ENCODE data around the gene CPLX4. TPM values are rescaled to one million over a fixed set of nuclear protein-coding genes. Genes with fewer than 3 reads are reported as not detected.
A peak's percentile ranks its signal among the peaks of the same experiment; 100 is the strongest.

Gene CPLX4
- total RNA-seq, 4 donors from 2014 or later: not detected

DNA sequence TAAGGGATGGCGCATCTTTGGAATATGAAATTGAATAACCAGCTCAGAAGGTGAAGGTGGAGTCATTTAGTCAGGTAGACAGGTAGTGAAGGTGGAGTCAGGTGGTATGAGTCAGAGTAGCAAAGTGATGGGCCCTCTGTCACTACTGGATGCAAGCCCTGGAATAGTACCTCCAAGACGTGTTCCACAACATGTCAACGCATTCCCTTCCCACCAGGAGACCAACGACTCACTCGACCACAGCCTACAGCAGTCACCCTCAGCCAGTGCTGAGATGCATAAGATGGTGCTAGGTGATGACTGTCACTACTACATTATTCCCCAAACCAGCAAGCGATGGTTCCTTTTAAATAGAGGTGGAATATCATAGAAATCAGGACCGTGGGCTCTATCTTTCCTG, 6.8 kb downstream of the CPLX4 start:
- Histone ChIP-seq H3K9me3 (no peaks in the 10 kb centered on the region), H3K27ac (no peak overlapping the region), H3K27me3 (no peaks in the 10 kb centered on the region), H3K4me1 (peaks cover 0 to 7% of the 10 kb centered on the region in 2 donors), H3K36me3 (no peaks in the 10 kb centered on the region), H3K4me3 (replicated peaks in 1 of 3) (no peak overlapping the region)
- TF ChIP-seq CTCF (IDR thresholded peaks at IDR 0.05): no peak
- intact Hi-C loops (cut with DNase I): no loop called here
- 92 to 93% methylated on average over 7 of the region's 7 CpGs for WGBS, 2 donors
- DNase-seq: no peak

DNA sequence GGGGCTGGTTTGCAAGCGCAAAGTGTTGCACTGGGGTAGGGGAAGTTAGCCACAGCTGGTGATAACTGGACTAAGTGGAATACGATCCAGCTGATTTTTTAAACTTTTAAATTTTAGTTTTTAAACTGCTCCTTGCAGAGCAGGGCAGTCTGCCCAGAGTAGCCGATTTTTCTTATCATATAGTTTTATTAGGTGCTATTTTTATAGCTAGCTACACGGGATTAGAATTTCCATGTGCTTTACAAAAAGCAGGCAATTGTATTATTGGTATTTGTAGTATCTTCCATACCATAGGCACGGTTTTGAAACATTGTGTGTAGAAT, 9.6 kb downstream of the CPLX4 start:
- TF ChIP-seq CTCF (IDR thresholded peaks at IDR 0.05): no peak
- TF ChIP-seq POLR2A (IDR thresholded peaks at IDR 0.05): no peak
- Histone ChIP-seq H3K9me3 (no peaks in the 10 kb centered on the region), H3K27me3 (no peaks in the 10 kb centered on the region), H3K4me3 (replicated peaks in 1 of 3) (no peak overlapping the region), H3K36me3 (no peaks in the 10 kb centered on the region), H3K4me1 (peaks cover 0 to 7% of the 10 kb centered on the region in 2 donors), H3K27ac (no peak overlapping the region)
- no peak for DNase-seq
- WGBS, 2 donors: 30 to 31% methylated on average over 5 of the region's 5 CpGs
- intact Hi-C loops (cut with DNase I): loop anchor here (5.0 kb wide), 1 partner anchor 88 kb away; no protein-coding TSS in a partner anchor

DNA sequence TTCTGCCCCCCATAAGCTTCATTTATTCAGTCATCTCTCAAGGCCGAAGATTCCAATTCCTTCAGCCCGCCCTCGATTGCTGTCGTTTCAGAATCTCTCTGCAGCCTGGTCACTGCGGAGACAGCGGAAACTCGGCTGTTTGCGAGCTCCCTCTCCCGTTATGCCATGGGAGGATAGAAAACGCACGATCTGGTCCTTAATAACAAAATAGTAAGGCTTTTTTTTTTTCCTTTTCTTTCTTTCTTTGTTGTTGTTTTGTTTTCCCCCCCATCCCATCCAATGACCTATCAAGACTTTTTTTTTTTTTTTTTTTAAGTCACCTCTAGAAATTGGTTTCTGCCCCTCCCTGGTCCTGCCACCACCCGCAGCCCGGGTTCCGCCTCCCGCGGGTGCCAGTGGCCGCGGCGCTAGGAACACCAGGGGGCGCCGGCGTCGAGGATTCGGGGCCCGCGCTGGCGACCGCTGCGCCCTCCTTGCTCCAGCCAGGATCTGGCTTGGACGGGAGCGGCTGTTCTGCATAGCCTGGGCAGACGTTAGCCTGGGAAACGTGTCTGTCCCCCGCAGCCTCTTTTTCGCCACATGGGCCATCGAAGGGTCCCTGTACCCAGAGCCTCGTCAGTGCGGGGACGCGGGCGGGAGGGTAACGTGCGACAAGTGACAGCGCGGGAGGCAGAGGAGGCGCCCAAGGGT, 10.1 kb downstream of the CPLX4 start:
- Histone ChIP-seq H3K27ac (no peak overlapping the region), H3K4me1 (peaks cover 0 to 7% of the 10 kb centered on the region in 2 donors), H3K27me3 (no peaks in the 10 kb centered on the region), H3K9me3 (no peaks in the 10 kb centered on the region), H3K4me3 (replicated peaks in 1 of 3) (no peak overlapping the region), H3K36me3 (no peaks in the 10 kb centered on the region)
- intact Hi-C loops (cut with DNase I): loop anchor here (5.0 kb wide), 1 partner anchor 89 kb away; no protein-coding TSS in a partner anchor
- WGBS, 2 donors: 4% methylated on average over 36 to 38 of the region's 46 CpGs
- TF ChIP-seq CTCF (IDR thresholded peaks at IDR 0.05): peak; percentile 57 to 80 (median 70)
- TF ChIP-seq POLR2A (IDR thresholded peaks at IDR 0.05): no peak
- peak; percentile 68 to 76 for DNase-seq

DNA sequence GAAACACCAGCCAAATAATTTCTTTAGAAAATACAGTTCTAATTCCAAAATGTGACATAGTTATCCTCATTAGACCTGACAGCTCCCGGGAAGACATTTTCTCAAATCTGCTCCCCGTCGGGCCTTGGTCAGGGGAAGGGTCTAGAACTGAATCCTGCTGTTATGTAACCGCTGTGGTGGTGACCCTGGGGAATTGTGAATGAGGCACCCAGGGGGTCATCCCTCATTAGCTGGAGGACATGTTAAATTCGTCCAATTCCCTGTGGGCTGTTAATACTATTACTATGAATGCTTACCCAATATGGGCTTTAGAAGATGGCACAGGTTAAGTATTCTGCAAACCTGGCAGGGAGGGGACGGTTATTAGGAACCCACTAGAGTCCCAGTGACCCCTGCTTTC, 11.8 kb downstream of the CPLX4 start:
- WGBS, 2 donors: 83 to 84% methylated on average over 6 of the region's 6 CpGs
- TF ChIP-seq CTCF (IDR thresholded peaks at IDR 0.05): no peak
- no peak for TF ChIP-seq POLR2A (IDR thresholded peaks at IDR 0.05)
- H3K36me3 ChIP-seq: no peaks in the 10 kb centered on the region
- no peaks in the 10 kb centered on the region for H3K27me3 ChIP-seq
- no peaks in the 10 kb centered on the region for H3K9me3 ChIP-seq
- H3K4me1 ChIP-seq: peaks cover 0 to 7% of the 10 kb centered on the region in 2 donors
- no peak overlapping the region for H3K27ac ChIP-seq
- DNase-seq: no peak
- intact Hi-C loops (cut with DNase I): loop anchor here (5.0 kb wide), 1 partner anchor 91 kb away; no protein-coding TSS in a partner anchor
- no peak overlapping the region for H3K4me3 ChIP-seq (replicated peaks in 1 of 3)

- no peak for DNase-seq
- intact Hi-C loops (cut with DNase I): loop anchor here (5.0 kb wide), 1 partner anchor 92 kb away; no protein-coding TSS in a partner anchor
- H3K27ac ChIP-seq: no peak overlapping the region
- no peaks in the 10 kb centered on the region for H3K9me3 ChIP-seq
- H3K36me3 ChIP-seq: no peaks in the 10 kb centered on the region
- TF ChIP-seq CTCF (IDR thresholded peaks at IDR 0.05) (no peak), POLR2A (IDR thresholded peaks at IDR 0.05) (no peak)
- H3K4me1 ChIP-seq: peaks cover 0 to 7% of the 10 kb centered on the region in 2 donors
- H3K4me3 ChIP-seq (replicated peaks in 1 of 3): no peak overlapping the region
- 75 to 81% methylated on average over 4 of the region's 4 CpGs for WGBS, 2 donors
- H3K27me3 ChIP-seq: no peaks in the 10 kb centered on the region
These were observed 13.2 kb downstream of the CPLX4 start for GRCh38 chr18:59305295-59305694.

Measured in thyroid gland (tissue), 4 donors.